ENCODE results near the gene MYO19. TPM values are rescaled to one million over a fixed set of nuclear protein-coding genes. Genes with fewer than 3 reads are reported as not detected.

MYO19 gene
- total and polyA plus RNA-seq, 2 of the 8 experiments (the other 6 are each of a cell fraction or from before 2014, with no cell fraction given): 126 to 163 TPM

GRCh38 chr17:36507266-36507665 lies 27.4 kb downstream of the MYO19 start (continued):
- TF ChIP-seq CHD7 (IDR thresholded peaks at IDR 0.05; ENCODE audit: insufficient replicate concordance, low read length): no peak
- TF ChIP-seq USF2 (IDR thresholded peaks at IDR 0.05; ENCODE audit: low read length): no peak
- no peak for TF ChIP-seq CEBPB (IDR thresholded peaks at IDR 0.05; ENCODE audit: low read depth, low read length)
- TF ChIP-seq RNF2 (IDR thresholded peaks at IDR 0.05; ENCODE audit: borderline replicate concordance, low read depth, low read length, missing control alignments, poor library complexity, severe bottlenecking): no peak
- no peak for TF ChIP-seq SRF (IDR thresholded peaks at IDR 0.05; ENCODE audit: low read depth, low read length)
- TF ChIP-seq POU5F1 (IDR thresholded peaks at IDR 0.05; ENCODE audit: low read depth, low read length): no peak
- no peak for TF ChIP-seq CHD2 (IDR thresholded peaks at IDR 0.05; ENCODE audit: low read length)
- TF ChIP-seq GABPA (IDR thresholded peaks at IDR 0.05; ENCODE audit: borderline replicate concordance, insufficient read depth, low read length): no peak
- no peak for TF ChIP-seq CTBP2 (IDR thresholded peaks at IDR 0.05; ENCODE audit: borderline replicate concordance, insufficient read depth, insufficient read length, low read length)
- TF ChIP-seq RFX5 (IDR thresholded peaks at IDR 0.05; ENCODE audit: borderline replicate concordance, low read depth, low read length): no peak

All from H1 (cell line).